CD4-positive, alpha-beta T cell treated with Interleukin-15 for 4 hours (primary cell): ENCODE data around the gene TRIM37.

Experiments used
- DNase-seq: peaks from one replicate; pipeline ENCODE4 v3.0.0-alpha.2; 2020; ENCODE audit warnings: low spot score

TRIM37 gene

GRCh38 chr17:59037960-59038359 lies 68.7 kb downstream of the TRIM37 start:
- DNase-seq: no peak

GRCh38 chr17:59030811-59031210 lies 75.9 kb downstream of the TRIM37 start:
- no peak for DNase-seq

- DNase-seq: no peak
These were observed 78.4 kb downstream of the TRIM37 start for GRCh38 chr17:59028328-59028727.

- DNase-seq: no peak
These were observed 78.9 kb downstream of the TRIM37 start for GRCh38 chr17:59027750-59028149.

DNA sequence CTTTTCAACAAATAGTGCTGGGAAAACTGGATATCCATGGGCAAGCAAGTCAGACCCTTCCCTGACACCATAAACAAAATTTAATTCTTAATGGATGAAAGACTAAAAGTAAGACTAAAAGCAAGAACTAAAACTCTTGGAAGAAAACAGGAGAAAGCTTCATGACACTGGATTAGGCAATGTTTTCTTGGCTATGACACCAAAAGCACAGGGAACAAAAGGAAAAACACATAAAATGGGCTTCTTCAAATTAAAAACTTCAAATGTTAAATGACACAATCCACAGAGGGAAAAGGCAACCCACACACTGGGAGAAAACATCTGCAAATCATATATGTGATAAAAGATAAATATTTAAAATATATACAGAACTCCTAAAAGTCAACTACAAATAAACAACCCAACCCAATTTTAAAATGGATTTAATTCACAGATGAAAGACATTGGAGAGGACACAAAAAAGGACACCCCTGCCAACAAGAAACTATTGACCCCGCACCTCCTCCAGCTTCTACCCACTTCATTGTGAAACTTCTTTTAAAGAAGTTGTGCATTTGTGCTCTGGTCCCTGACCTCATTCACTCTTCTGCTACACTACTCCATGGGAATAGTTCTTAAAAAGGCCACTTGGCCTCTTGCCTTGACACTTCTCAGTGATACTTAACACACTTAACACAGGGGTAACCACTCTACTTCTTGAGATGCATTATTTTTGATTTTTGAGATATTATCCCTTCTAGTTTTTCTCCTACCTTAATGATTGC lies 80.3 kb downstream of the TRIM37 start:
- no peak for DNase-seq

- DNase-seq: no peak
These were observed 81.8 kb downstream of the TRIM37 start for GRCh38 chr17:59024916-59025315.

DNA sequence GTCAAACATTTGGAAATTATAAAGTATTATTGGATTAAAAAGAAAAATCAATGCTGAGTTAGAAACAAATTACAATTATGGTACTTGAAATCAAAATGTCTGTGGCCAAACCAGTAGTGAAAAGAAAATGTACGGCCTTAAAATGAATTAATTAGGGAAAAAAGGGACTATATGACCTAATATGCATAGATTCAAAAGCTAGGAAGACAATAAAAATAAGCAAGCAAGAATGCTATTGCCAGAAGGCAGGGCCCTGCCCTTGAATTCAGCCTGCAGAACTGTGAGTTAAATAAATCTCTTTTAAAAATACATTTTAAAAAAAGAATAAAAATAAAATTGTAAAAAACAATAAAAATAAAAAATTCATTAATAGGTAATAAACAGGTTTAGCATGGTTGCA lies 88.7 kb downstream of the TRIM37 start:
- DNase-seq: no peak

DNA sequence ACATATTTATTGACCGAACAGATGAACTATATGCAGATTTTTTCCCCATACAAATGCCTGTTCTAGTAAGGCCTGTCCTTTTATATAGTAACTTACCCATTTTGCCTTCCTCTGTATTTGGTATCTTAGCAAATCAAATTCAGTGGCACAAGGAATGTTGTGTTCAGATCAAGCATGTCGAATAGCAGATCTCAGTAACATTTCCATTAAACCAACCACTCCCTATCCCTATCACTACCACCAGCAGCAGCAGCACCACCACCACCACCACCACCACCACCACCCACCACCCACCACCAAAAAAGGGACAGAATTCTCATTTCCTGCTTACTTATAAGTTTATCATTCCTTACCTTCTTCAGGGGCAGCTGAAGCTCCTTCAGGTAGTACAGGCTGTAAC lies 94.7 kb downstream of the TRIM37 start:
- DNase-seq: no peak

- DNase-seq: no peak
These were observed 96.7 kb downstream of the TRIM37 start for GRCh38 chr17:59010026-59010425.

- no peak for DNase-seq
These were observed 97.9 kb downstream of the TRIM37 start for GRCh38 chr17:59008737-59009136.

DNA sequence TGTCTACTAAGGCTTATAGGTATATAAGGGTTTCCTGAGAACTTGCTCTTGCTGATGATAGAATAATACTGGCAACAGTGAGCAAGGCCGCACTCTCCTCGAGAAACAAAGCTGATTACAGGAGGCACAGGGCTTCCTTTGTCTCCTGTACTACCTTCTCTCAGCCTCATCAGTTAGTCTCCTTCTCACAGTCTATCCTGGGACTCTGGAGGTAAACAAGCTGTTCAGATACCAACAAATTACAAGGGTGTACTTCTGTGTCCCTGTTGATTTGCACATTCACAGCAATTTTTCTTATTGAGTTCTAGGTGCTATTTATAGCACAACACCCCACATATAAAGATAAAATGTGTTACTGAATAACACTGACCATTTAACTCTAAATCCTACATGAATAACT lies 98.7 kb downstream of the TRIM37 start:
- no peak for DNase-seq

- peak; percentile 75 for DNase-seq
These were observed 102.2 kb downstream of the TRIM37 start for GRCh38 chr17:59004338-59005111.

DNA sequence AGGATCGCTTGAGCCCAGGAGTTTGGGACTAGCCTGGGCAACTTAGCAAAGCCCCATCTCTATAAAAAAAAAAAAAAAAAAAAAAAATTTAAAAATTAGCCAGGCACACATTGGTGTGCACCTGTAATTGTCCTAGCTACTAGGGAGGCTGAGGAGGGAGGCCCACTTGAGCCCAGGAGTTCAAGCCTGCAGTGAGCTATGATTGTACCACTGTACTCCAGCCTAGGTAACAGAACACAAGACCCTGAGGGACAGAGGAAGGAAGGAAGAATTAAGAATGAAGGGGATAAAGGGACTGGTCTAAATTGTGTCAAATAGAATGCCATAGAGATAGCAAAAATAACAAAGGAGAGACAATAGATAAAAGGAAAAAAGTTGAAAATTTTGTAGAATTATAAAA lies 102.8 kb downstream of the TRIM37 start:
- DNase-seq: no peak

DNA sequence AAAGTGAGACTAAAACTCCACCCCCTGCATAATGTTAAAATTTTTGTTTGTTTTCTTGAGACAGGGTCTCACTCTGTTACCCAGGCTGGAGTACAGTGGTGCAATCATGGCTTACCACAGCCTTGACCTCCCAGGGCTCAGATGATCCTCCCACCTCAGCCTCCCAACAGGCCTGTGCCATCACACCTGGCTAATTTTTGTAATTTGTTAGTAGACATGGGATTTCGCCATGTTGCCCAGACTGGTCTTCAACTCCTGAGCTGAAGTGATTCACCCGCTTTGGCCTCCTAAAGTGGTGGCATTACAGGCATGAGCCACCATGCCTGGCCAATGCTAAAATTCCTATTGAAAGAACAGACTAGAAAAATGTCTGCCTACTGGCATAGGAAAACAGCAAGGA lies 103.8 kb downstream of the TRIM37 start:
- no peak for DNase-seq

- no peak for DNase-seq
These were observed 104.6 kb downstream of the TRIM37 start for GRCh38 chr17:59002126-59002525.

DNA sequence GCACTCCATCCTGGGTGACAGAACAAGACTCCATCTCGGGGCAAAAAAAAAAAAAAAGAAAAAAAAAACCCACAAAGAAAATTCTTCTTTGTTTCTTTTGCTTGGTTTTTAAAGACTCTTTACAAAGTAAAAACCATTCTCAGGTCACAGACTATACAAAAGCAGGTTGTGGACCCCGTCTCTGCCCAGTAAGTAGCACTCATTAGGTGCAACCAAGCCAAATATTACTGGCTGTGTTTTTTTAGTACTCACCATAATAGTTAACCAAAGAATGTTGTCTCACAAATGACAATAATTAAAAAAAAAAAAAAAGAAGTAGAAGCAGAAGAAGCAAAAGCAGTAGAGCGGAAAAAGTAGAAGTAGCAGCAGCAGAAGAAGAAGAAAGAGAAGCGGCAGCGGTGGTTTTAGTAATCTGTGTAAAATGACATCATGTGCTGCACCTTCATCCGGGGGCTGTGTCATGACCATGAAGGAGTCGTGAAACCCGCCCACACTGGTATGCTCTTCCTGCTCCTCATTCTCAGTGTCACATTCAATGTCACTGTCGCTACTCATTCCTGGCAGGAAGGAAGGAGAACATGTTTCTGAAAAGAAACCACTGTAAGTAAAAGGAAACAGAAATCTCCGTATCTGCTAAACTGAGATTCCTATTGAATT lies 105.4 kb downstream of the TRIM37 start:
- DNase-seq: peak; percentile 73

GRCh38 chr17:59000022-59000421 lies 106.7 kb downstream of the TRIM37 start:
- DNase-seq: no peak

- no peak for DNase-seq
These were observed 107.2 kb downstream of the TRIM37 start for GRCh38 chr17:58999500-58999899.

- no peak for DNase-seq
These were observed 107.8 kb downstream of the TRIM37 start for GRCh38 chr17:58998871-58999270.

GRCh38 chr17:58997756-58998553 lies 108.7 kb downstream of the TRIM37 start:
- DNase-seq: no peak

DNA sequence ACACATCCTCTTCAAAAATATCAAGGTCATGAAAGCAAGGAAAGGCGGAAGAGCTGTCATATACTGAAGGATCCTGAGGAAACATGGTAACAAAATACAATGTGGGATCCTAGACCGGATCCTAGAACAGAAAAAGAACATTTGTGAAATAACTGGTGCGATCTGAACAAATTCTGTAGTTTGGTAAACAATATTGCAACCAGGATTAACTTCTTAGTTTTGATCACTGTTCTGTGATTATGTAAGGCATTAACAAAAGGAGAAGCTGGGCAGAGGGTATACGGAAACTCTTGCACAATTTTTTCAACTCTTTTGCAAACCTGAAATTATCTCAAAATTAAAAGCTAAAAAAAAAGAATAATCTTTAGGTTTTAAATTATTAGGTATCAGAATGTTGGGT lies 109.7 kb downstream of the TRIM37 start:
- DNase-seq: no peak

GRCh38 chr17:58995247-58995940 lies 111.3 kb downstream of the TRIM37 start:
- no peak for DNase-seq
